Measurements from ENCODE around the gene DNAJC8. TPM values are rescaled to one million over a fixed set of nuclear protein-coding genes. Genes with fewer than 3 reads are reported as not detected.

The DNAJC8 gene, protein sequence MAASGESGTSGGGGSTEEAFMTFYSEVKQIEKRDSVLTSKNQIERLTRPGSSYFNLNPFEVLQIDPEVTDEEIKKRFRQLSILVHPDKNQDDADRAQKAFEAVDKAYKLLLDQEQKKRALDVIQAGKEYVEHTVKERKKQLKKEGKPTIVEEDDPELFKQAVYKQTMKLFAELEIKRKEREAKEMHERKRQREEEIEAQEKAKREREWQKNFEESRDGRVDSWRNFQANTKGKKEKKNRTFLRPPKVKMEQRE
- 47.3 and 49.1 TPM in 2 replicates for total RNA-seq

DNA sequence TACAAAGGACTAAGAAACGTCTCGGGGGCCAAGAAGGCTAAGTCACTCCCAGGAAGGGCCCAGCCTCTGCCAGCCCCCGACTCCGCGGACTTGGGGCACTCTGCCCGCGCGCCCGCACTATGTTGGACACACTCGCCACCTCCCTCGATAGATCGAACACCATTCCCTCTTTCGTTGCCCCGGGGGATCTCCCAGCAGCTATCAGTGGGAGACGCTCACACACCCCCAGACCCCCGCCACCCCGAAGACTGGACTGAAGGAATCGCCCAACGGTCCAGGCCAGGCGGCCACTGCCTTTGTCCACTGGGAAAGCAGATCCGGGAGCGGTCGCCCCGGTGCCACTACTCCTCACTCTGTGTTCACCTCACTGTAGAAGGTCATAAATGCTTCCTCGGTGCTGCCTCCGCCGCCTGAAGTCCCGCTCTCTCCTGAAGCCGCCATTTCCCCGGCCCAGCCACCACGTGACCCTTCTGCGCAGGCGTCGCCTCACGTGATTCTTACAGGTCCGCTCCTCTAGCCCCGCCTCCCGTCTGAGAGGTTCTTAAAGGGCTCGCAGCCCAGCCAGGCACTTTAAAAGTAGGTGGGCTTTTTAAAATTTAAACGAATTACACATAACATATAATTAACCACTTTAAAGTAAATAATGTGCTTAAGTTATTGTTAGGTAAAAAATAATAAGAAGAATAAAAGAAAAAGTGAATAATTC lies at the start of gene DNAJC8:
Gene DNAJC8, minus strand, starts transcription at position 472 of the 706 bp plus-strand sequence. Its CDS starts 31 bp downstream, at position 441.

DNA sequence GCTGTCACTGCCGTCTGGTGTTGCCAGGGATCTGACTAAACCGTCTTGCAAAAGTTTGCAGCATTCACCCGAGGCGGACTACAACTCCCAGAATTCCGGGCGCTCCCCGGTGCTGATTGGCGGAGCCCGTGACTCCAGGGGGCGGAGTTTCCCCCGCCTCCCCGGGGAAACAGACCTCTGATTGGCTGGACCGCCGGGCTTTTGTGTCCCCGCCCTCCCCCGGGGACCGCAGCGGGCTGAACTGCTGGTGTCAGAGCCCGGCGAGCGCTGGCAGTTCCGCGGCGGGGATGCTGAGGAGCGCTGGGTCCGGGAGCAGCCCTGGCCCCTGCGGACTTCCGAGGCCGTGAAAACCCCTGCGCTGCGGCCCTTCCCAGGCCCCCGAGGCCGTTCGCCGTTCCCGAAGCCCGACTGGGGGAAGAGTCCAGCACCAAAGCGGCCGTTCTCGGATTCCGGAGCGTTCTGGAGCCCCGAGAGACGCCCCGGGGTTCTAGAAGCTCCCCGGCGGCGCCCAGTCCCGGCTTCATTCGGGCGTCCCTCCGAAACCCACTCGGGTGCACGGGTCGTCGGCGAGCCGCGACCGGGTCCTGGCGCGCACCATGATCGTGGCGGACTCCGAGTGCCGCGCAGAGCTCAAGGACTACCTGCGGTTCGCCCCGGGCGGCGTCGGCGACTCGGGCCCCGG lies 26.6 kb upstream of the DNAJC8 start, which contains the start of gene SESN2:
Gene SESN2, plus strand, starts transcription at position 267 of the 682 bp plus-strand sequence. Its CDS starts 330 bp downstream, at position 597.

DNA sequence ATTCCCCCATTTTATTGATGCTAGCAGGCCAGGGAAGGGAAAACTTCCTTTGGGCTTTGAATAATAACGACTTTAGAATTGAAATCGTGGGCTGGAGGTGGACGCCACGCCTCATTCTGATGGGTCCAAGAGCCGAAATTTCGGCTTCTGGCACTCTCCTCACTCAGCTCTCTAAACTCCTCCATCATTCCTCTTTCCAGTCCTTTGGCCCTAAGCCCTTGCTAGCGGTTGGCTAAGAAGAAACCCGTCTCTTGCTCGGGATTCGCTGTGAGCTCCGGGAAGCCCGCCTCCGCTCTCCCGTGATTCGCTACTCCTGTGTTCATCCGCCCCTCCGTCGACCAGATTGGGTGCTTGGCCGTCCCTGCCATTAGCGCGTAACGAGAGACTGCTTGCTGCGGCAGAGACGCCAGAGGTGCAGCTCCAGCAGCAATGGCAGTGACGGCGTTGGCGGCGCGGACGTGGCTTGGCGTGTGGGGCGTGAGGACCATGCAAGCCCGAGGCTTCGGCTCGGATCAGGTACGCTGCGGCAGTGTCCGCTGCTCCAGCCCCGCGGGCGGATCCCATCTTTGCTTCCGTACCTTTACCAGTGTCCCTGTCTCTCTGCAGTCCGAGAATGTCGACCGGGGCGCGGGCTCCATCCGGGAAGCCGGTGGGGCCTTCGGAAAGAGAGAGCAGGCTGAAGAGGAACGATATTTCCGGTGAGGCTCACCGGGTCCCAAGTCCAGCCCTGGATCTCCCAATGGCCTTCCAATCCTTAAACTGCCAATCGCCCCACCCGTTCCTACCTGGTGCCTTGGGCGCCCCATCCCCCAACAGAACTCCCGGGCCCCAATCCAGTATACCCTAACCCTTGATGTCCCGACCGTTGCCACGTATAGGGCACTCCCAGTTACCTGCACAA lies 3.2 kb upstream of the DNAJC8 start, which contains the start of gene ATP5IF1:
Gene ATP5IF1, plus strand, starts transcription at position 370 of the 901 bp plus-strand sequence. Its CDS starts 60 bp downstream, at position 430.

DNA sequence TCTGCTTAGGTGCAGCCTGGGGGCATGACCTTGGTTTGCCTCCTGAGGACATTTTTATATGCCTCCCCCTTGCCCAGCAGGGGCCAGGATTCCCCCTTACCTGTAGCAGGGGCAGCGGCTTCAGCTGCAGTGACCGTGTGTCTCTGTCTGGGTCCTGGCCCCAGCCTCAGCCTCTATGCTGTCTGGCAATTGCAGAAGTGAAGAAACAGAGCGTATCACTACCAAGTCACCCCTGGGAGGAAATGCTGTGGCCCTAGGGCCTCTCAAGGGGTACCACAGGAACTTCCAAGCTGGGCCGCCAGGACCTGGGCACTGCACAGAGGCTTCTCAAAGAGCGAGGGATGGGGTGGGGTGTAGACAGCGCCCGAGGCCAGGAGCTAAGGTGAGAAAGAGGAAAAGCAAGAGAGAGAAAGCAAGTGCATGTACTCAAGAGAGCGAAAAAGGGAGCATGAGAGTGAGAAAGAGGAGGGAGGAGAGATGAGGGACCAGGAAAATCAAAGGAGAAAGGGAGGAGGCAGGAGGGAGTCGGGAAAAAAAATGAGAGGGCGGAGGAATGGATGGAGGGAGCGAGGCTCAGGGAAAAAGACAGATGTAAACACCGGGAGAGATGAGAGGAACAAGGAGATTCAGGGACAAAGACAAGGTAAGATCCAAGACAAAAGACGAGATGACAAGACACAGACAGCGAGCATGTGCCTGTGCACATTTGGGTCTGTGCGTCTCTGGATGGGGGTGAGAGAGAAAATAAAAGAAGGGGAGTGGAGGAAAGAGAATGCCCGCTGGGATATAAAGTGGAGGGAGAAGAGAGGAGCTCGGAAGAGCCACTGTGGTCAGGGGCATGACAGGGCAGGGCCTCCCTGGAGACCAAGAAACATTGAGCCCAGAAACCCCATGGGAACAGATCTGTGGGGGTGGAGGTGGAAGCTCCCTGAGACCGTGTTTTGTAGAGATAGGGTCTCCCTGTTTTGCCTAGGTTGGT lies 56.0 kb downstream of the DNAJC8 start, which contains the start of gene PTAFR:
Gene PTAFR, minus strand, starts transcription at position 199 of the 979 bp plus-strand sequence. CDS start 25,669 bp downstream, outside the sequence.

Other genes with a start within 250 kb of the DNAJC8 start
- gene EYA3, start 144.4 kb downstream of the DNAJC8 start, total RNA-seq = 8.3 and 13.9 TPM in 2 replicates
- gene PTAFR, start 56.3 kb downstream of the DNAJC8 start, total RNA-seq = 0.32 TPM in 1 of 2 replicates, not detected in the other
- 191 and 237 TPM in 2 replicates for gene ATP5IF1, start 3.1 kb upstream of the DNAJC8 start, total RNA-seq
- 30.0 and 30.3 TPM in 2 replicates for gene SESN2, start 26.5 kb upstream of the DNAJC8 start, total RNA-seq
- 15.2 and 23.1 TPM in 2 replicates for gene MED18, start 96.0 kb upstream of the DNAJC8 start, total RNA-seq
- 6.3 and 11.4 TPM in 2 replicates for gene PHACTR4, start 136.7 kb upstream of the DNAJC8 start, total RNA-seq

All from cardiac atrium fibroblast (primary cell).